ENCODE data around the gene GFI1B.
"Not testable (repeated sequence)": the region's sequence is repeated elsewhere in the genome, so short reads cannot be mapped to it uniquely, and the experiment has no call there.

The GFI1B gene

GRCh38 chr9:132988244-132989013, 9.9 kb downstream of the GFI1B start:
- in situ Hi-C loops (cut with HindIII; ENCODE audit: low pct_unique_long_range_greater_than_20kb, low sequenced_read_pairs), result no loop called here
- no peak for DNase-seq (ENCODE audit: low read depth in 1 of 2, low spot score in 1 of 2)
- TF ChIP-seq JUND (IDR thresholded peaks at IDR 0.05; ENCODE audit: low read depth), result no peak

GRCh38 chr9:132989014-132989310, 10.5 kb downstream of the GFI1B start:
- no peak for DNase-seq (ENCODE audit: low read depth in 1 of 2, low spot score in 1 of 2)
- in situ Hi-C loops (cut with HindIII; ENCODE audit: low pct_unique_long_range_greater_than_20kb, low sequenced_read_pairs), result no loop called here
- no peak for TF ChIP-seq JUND (IDR thresholded peaks at IDR 0.05; ENCODE audit: low read depth)

GRCh38 chr9:132989414-132989996, 11.0 kb downstream of the GFI1B start:
- no peak for TF ChIP-seq JUND (IDR thresholded peaks at IDR 0.05; ENCODE audit: low read depth)
- DNase-seq (ENCODE audit: low read depth in 1 of 2, low spot score in 1 of 2), result no peak
- in situ Hi-C loops (cut with HindIII; ENCODE audit: low pct_unique_long_range_greater_than_20kb, low sequenced_read_pairs), result no loop called here

GRCh38 chr9:132989998-132990557, 11.6 kb downstream of the GFI1B start:
- in situ Hi-C loops (cut with HindIII; ENCODE audit: low pct_unique_long_range_greater_than_20kb, low sequenced_read_pairs), result not testable (repeated sequence)
- peak in 1 of 2 experiments; percentile 45 for DNase-seq (ENCODE audit: low read depth in 1 of 2, low spot score in 1 of 2)

GRCh38 chr9:132990781-132991180, 12.3 kb downstream of the GFI1B start:
- no peak for TF ChIP-seq JUND (IDR thresholded peaks at IDR 0.05; ENCODE audit: low read depth)
- in situ Hi-C loops (cut with HindIII; ENCODE audit: low pct_unique_long_range_greater_than_20kb, low sequenced_read_pairs), result no loop called here
- DNase-seq (ENCODE audit: low read depth in 1 of 2, low spot score in 1 of 2), result no peak

- no peak for DNase-seq (ENCODE audit: low read depth in 1 of 2, low spot score in 1 of 2)
- in situ Hi-C loops (cut with HindIII; ENCODE audit: low pct_unique_long_range_greater_than_20kb, low sequenced_read_pairs), result no loop called here
- TF ChIP-seq JUND (IDR thresholded peaks at IDR 0.05; ENCODE audit: low read depth), result no peak
Measured at GRCh38 chr9:132991351-132992300, 13.1 kb downstream of the GFI1B start.

- in situ Hi-C loops (cut with HindIII; ENCODE audit: low pct_unique_long_range_greater_than_20kb, low sequenced_read_pairs), result no loop called here
- peak in 1 of 2 experiments; percentile 55 for DNase-seq (ENCODE audit: low read depth in 1 of 2, low spot score in 1 of 2)
- no peak for TF ChIP-seq JUND (IDR thresholded peaks at IDR 0.05; ENCODE audit: low read depth)
Measured at GRCh38 chr9:132993511-132993939, 15.0 kb downstream of the GFI1B start.

- peak in 1 of 2 experiments; percentile 41 for DNase-seq (ENCODE audit: low read depth in 1 of 2, low spot score in 1 of 2)
- no peak for TF ChIP-seq JUND (IDR thresholded peaks at IDR 0.05; ENCODE audit: low read depth)
- in situ Hi-C loops (cut with HindIII; ENCODE audit: low pct_unique_long_range_greater_than_20kb, low sequenced_read_pairs), result no loop called here
Measured at GRCh38 chr9:132994410-132995120, 16.1 kb downstream of the GFI1B start.

GRCh38 chr9:132995121-132995420, 16.6 kb downstream of the GFI1B start:
- in situ Hi-C loops (cut with HindIII; ENCODE audit: low pct_unique_long_range_greater_than_20kb, low sequenced_read_pairs), result no loop called here
- no peak for DNase-seq (ENCODE audit: low read depth in 1 of 2, low spot score in 1 of 2)
- TF ChIP-seq JUND (IDR thresholded peaks at IDR 0.05; ENCODE audit: low read depth), result no peak

GRCh38 chr9:132995879-132996278, 17.4 kb downstream of the GFI1B start:
- TF ChIP-seq JUND (IDR thresholded peaks at IDR 0.05; ENCODE audit: low read depth), result no peak
- in situ Hi-C loops (cut with HindIII; ENCODE audit: low pct_unique_long_range_greater_than_20kb, low sequenced_read_pairs), result no loop called here
- DNase-seq (ENCODE audit: low read depth in 1 of 2, low spot score in 1 of 2), result no peak

GRCh38 chr9:132996526-132996925, 18.0 kb downstream of the GFI1B start:
- in situ Hi-C loops (cut with HindIII; ENCODE audit: low pct_unique_long_range_greater_than_20kb, low sequenced_read_pairs), result no loop called here
- TF ChIP-seq JUND (IDR thresholded peaks at IDR 0.05; ENCODE audit: low read depth), result no peak
- no peak for DNase-seq (ENCODE audit: low read depth in 1 of 2, low spot score in 1 of 2)

- TF ChIP-seq JUND (IDR thresholded peaks at IDR 0.05; ENCODE audit: low read depth), result no peak
- no peak for DNase-seq (ENCODE audit: low read depth in 1 of 2, low spot score in 1 of 2)
- in situ Hi-C loops (cut with HindIII; ENCODE audit: low pct_unique_long_range_greater_than_20kb, low sequenced_read_pairs), result no loop called here
Measured at GRCh38 chr9:132997591-132997990, 19.1 kb downstream of the GFI1B start.

- in situ Hi-C loops (cut with HindIII; ENCODE audit: low pct_unique_long_range_greater_than_20kb, low sequenced_read_pairs); DNase-seq (ENCODE audit: low read depth in 1 of 2, low spot score in 1 of 2): not testable (repeated sequence)
Measured at GRCh38 chr9:132998221-132998620, 19.7 kb downstream of the GFI1B start.
